Activated CD8-positive, alpha-beta memory T cell treated with anti-CD3 and anti-CD28 coated beads, Interleukin-2, amount 50 U/mL, for 1 hour (primary cell): ENCODE results near the gene PRELP.
"Not testable (repeated sequence)": the region's sequence is repeated elsewhere in the genome, so short reads cannot be mapped to it uniquely, and the experiment has no call there.

Experiments
- DNase-seq: peaks from one replicate; pipeline ENCODE4 v3.0.0-alpha.2; 2020; ENCODE audit errors: extremely low read depth

Gene PRELP

DNA sequence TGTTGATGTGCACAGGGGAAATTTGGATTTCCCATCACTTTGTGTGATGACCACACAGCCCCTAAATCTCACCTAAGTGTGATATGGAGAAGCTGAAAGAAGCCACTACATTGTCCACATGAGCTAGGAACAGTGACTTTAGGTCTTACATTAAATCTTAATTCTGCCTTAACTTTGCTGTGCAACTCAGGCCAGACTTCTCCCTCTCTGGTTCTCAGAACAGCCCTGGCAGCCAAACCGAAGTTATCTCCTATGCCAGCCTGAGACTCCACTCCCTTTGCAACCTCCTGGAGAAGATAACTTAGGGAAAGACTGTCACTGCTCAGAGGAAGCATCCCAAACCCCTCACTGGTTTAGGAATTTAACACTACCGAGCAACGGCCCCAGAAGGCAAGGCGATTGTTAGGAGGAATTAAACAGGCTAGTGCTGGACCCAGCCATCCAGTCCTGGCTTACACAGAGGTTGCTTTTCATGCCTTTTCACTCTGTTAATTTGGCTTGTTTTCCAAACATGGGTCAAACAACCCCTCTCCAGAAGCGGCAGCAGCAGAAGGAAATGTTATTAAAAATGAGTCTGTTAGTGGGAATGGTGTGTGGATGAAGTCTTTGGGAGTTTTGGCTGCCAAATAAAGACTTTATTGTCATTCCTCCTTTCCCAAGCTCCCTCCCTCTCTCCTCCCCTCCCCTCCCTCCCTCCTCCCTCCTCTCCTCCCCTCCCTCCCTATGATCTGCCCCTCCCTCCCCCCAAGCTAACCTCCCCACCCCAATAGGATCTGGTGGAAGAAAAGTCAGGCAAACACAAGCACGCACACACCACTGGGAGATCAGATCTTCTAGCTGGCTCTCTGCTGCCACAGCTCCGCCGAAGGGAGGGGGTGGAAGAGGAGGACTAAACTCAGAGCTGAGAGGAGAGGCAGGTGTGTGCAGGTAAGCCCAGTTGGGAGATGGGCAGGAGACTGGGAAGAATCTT is at the start of gene PRELP:
TSS of gene PRELP (plus strand) at position 795 of the 970 bp plus-strand sequence. CDS start 7,379 bp downstream, outside the sequence.
- DNase-seq: no peak

GRCh38 chr1:203426366-203426765 is 49.2 kb upstream of the PRELP start:
- DNase-seq: no peak

- no peak for DNase-seq
Measured at GRCh38 chr1:203426870-203427269, 48.7 kb upstream of the PRELP start.

DNA sequence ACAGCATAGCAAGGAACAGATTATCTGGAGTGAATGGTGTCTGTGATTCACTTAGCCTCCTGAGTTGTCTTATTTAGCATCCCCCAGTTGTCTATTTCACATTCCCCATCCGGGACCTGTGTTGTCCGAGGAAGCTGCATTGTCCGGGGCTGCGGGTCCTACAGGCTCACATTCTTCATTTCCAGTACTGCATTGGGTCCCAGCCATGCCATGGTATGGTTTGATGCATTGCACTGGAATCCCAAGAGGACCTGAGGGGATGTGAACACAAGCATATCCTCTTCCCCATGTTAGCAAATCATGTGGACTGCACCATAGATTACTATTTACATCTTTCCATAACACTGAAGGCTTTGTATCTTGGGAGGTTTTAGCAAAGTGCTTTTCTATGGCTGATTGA is 48.2 kb upstream of the PRELP start:
- DNase-seq: no peak

DNA sequence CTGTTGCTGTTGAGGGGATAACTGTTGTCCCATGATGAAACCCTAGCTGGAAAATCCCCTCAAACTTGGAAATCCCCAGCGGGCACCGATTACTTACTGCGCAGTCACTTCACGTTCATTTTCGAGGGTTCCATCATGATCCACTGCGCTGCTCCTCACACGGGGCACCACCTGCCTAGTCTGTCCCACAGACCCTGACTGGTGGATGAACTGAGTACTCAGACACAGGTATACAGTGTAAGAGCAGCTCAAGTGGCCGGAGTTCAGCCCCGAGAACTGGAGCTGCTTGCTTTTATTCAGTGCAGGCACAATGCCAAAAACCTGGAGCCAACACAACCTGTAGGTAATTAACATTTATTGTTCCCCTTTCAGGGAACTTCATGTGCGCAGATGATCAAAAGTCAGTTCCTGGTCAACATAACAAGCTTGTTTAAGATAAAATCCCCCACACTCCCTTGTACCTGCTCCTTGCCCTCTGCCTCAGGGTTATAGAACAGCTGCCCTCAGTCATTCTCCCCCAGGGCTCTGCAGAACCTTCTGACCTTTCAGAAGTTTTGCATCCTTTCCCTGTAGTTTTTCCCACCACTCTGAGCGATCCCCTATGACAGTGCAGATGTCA is 46.5 kb upstream of the PRELP start:
- DNase-seq: no peak

GRCh38 chr1:203435615-203436014 is 40.0 kb upstream of the PRELP start:
- DNase-seq: no peak

- no peak for DNase-seq
Measured at GRCh38 chr1:203437696-203438315, 37.8 kb upstream of the PRELP start.

GRCh38 chr1:203439131-203439730 is 36.4 kb upstream of the PRELP start:
- no peak for DNase-seq

GRCh38 chr1:203440771-203441170 is 34.8 kb upstream of the PRELP start:
- DNase-seq: no peak

DNA sequence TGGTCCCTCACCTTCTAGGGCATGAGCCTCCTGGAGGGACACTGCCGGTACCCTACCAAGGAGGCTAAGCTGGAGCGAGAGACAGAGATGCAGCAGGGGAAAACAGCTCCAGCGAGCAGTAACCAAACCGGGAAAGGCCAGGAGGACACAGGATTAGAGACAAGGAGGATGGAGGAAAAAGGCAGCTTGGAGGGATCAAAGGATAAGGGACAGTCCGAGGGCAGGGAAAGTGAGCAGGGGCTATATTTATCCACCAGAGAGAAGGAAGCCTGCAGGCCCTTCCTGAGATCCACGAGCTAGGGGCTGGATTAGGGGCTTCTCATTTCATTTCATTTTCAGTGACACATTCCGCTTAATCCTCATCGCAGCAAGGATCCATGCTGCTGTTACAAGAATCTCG is 33.8 kb upstream of the PRELP start:
- no peak for DNase-seq

DNA sequence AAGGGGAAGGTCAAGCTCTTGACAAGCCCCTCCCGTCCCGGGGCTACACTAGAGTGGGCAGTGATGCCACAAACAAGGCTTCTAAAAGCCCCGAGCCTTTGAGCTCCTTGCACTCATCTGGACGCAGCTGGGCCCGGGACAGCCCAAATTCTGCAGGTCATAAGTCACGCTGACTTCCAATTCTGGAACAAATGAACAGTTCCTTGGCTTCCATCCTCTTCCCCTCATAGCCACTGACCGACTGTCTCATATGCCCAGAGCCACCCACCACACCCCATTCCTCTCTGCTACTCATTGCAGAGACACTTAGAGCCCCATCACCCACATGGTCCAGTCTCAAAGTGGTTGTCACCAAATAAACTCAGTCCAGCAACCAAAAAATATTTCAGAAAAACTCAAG is 32.8 kb upstream of the PRELP start:
- no peak for DNase-seq

DNA sequence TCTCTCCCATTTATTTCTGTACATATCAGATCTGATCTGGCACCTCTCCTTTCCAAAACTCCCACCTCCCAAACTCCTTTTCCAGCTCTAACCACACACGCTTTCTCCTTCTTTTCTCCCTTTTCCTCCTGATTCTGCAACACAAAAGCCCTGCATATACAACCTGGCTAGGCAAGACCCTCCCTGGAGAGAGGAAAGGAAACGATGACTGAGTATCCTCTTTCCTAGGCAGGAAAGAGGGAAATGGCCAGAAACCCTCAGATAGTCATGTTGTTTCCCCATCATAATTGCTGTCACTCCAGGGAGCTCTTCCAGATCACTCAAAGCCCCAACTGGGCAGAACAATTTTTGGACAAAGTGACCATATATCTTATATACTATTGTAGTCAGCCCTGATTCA is 32.3 kb upstream of the PRELP start:
- DNase-seq: no peak

GRCh38 chr1:203444171-203444576 is 31.4 kb upstream of the PRELP start:
- no peak for DNase-seq

DNA sequence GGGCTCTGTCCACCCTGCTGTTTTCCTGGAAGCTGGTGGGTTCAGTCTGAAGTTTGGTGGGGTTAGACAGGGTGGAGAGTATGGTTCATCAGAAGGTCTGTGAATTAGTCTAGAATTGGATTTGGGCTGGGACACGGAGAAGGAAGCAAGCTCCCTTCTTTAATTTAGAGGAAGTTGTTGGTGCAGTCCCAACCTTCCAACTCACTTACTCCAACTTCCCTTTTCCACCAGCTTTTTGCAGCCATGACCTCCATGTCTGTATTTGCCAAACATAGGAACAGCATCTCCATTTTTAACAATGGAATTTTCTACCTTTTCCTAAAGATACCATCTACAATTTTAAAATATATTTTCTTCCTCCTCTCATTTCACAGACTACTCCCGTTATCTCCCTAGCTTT is 28.5 kb upstream of the PRELP start:
- DNase-seq: no peak

- not testable (repeated sequence) for DNase-seq
Measured at GRCh38 chr1:203447598-203447997, 28.0 kb upstream of the PRELP start.

GRCh38 chr1:203448521-203449061 is 27.0 kb upstream of the PRELP start:
- no peak for DNase-seq

DNA sequence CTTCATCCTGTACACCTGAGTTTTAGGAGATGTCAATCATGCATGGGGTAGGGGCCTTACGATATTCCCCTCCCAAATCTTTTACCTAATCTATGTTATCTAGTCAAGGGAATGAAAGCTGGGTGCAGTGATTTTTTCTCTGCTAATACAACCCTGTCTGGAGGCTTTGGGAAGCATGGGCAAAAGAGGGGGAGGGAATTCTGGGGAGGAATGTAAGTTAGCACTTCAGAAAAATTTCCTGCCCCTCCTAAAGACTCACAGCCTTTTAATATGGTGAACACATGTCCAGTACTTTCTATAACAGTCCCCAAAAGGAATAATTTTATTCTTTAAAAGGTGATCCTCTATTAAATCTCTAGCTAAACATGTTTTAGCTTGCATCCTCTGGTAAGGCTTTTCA is 25.6 kb upstream of the PRELP start:
- DNase-seq: no peak

- no peak for DNase-seq
Measured at GRCh38 chr1:203450479-203451149, 25.0 kb upstream of the PRELP start.

GRCh38 chr1:203451836-203452784 is 23.5 kb upstream of the PRELP start:
- DNase-seq: no peak

DNA sequence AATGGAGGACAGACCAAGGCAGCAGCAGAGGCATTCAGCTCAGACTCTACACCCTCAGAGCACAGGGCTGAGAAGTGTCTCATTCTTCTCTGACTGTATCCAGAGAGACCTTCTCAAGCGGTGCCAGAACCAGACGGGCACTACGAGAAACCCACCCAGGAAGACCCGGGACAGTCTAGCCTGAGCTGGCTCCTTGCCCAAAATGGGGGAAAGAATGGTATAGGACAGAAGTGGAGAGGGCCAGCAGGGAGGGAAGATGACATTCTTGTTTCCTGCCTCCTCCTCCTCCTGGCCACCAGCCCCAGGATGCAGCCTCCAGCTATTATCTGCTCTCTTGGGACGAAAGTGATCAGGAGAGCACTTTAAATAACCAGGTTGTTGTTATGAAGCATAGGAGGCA is 22.6 kb upstream of the PRELP start:
- DNase-seq: no peak
